Omental fat pad (tissue), 4 donors: ENCODE data around the gene ATP8B1. TPM values are rescaled to one million over a fixed set of nuclear protein-coding genes. Genes with fewer than 3 reads are reported as not detected.

Experiments used
- ATAC-seq: fragments of 150-250 bp; one replicate; pipeline ENCODE4 v1.9.1; 2016; ENCODE audit warnings: mild to moderate bottlenecking, moderate library complexity; ENCODE audit not compliant: low FRiP score
- DNase-seq: peaks from one replicate; pipeline ENCODE4 v3.0.0-alpha.2; 2019; ENCODE audit warnings: low spot score
- total RNA-seq, 4 donors: library from RNA; depleted of rRNA; stranded (reverse); fragments of >200 nt; gene quantifications; one replicate each; pipeline ENCODE4 v1.1.0, GENCODE V29; 2016
- TF ChIP-seq, protein P1 (sequence below), 3 donors: fragments of 450-650 bp; IDR thresholded peaks; one replicate each; pipeline ENCODE4 v1.5.1; 2016 to 2017; ENCODE audit warnings: antibody characterized with exemption in 3 of 3, mild to moderate bottlenecking in 3 of 3, moderate library complexity in 2 of 3

The ATP8B1 gene
- total RNA-seq, 4 donors from 2014 or later = 6.3 to 21.8 (median 7.9) TPM

DNA sequence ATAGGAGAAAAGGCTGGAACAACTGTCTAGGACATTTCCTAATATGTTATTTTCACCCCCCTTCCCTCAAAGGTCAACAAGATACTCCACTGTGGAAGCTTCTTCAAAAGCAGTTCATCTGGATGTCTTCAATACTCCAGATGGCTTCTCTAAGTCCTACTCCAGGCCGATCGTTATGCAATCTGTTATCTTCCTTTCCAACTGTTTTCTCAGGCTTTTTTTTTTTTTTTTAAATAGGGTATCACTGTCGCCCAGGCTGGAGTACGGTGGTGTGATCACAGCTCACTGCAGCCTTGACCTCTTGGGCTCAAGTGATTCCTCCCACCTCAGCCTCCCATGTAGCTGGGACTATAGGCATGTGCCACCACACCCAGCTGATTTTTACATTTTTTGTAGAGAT lies 26.3 kb downstream of the ATP8B1 start:
- TF ChIP-seq, protein P1, sequence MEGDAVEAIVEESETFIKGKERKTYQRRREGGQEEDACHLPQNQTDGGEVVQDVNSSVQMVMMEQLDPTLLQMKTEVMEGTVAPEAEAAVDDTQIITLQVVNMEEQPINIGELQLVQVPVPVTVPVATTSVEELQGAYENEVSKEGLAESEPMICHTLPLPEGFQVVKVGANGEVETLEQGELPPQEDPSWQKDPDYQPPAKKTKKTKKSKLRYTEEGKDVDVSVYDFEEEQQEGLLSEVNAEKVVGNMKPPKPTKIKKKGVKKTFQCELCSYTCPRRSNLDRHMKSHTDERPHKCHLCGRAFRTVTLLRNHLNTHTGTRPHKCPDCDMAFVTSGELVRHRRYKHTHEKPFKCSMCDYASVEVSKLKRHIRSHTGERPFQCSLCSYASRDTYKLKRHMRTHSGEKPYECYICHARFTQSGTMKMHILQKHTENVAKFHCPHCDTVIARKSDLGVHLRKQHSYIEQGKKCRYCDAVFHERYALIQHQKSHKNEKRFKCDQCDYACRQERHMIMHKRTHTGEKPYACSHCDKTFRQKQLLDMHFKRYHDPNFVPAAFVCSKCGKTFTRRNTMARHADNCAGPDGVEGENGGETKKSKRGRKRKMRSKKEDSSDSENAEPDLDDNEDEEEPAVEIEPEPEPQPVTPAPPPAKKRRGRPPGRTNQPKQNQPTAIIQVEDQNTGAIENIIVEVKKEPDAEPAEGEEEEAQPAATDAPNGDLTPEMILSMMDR (IDR thresholded peaks at IDR 0.05) = no peak
- no peak for DNase-seq
- no peak for ATAC-seq

DNA sequence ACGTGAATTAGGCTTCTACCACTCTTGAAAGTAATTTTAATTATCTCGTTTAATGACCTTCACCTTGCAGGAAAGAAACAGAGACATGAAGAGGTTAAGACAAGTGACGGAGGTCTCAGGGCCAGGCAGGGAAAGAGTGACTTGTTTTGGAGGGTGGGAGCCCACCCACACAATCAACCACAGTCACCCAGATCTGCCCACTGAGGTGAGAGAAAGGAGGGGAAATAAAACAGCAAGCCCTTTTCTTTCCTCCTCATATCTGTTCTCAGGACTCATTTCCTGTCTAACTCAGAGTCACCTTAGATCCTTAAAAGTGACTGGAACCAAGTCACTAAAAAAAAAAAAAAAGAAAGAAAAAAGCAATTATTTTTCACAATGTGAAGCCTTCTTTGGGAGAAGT lies 26.8 kb downstream of the ATP8B1 start:
- TF ChIP-seq, protein P1 (IDR thresholded peaks at IDR 0.05) = no peak
- ATAC-seq = no peak
- DNase-seq = no peak

DNA sequence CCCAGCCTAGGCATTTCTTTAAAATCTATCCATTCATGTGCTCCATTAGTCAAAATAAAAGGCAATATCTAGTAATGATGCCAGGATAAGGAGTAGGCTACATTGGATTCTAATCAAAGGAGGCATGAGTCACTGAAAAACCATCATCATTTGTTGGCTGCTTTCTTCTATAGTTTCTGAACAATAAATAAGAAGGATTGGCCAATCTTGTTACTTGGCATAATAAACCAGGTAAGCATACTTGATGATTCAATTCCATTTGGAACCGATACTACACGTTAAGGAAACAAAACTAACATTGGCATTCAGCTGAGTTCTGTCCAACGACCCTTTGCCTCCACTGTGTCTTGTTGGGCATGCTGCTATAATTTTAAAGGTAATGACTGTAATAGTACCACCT lies 27.2 kb downstream of the ATP8B1 start:
- TF ChIP-seq, protein P1 (IDR thresholded peaks at IDR 0.05) = no peak
- DNase-seq (no peak), ATAC-seq (peak; percentile 48)

DNA sequence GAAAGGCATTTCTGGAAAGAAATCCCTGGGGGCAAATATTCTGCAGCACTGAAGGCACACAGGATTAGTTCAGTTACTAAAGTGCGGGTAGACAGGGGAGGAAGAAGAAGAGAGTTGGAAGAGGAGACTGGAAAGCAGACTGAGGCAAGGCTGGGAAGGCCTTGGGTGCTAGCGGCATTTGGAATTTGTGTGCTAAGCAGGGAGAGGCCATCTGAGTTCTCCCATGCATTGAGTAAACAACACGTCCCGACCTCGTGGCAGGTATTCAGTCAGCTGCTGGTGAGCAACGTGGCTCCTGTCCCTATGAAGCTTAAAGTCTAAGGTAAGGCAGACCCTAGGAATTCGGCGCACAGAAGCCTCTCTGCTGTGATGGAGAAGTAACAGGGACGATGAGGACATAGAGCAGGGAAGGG lies 30.7 kb downstream of the ATP8B1 start:
- DNase-seq = no peak
- TF ChIP-seq, protein P1 (IDR thresholded peaks at IDR 0.05) = no peak

DNA sequence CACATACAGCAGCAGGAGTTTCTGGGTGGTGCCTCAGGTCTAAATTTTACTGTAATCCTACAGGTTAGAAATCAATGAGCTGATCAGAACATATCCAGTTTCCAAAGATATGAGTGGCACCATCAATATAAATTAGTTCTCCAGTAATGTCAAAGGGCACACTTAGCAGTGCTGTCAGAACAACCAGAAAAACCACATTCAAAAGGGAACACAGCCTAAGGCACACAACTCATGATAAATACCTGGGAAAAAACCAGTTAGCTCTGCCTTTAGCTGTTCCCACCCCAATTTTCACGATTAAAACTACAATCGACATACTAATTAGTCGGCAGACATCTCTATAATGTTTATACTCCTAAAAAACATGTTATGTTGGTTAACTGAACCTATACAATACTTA lies 31.5 kb downstream of the ATP8B1 start:
- ATAC-seq (no peak), DNase-seq (no peak)
- TF ChIP-seq, protein P1 (IDR thresholded peaks at IDR 0.05) = no peak

More for the DNA sequence above, 30.7 kb downstream of the ATP8B1 start:
- ATAC-seq = no peak

DNA sequence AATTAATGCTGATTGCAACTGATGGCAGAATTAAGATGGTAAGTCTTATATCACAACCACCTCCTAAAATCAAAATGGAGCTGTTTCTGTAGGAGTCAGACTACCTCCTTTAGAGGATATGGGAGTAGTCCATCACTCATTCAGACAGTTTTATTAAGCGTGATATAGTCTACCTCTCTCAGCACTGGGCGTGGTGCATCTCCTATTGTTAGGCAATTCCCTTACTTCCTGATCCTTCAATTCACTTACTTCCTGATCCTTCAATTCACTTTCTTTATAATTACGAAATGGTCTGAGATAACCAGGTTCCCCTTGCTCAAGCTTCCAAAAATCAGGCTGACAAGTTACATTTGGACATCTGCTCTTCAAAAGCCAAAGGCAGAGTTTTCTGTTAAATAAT lies 31.9 kb downstream of the ATP8B1 start:
- TF ChIP-seq, protein P1 (IDR thresholded peaks at IDR 0.05) = no peak
- ATAC-seq = peak; percentile 63
- DNase-seq = no peak

DNA sequence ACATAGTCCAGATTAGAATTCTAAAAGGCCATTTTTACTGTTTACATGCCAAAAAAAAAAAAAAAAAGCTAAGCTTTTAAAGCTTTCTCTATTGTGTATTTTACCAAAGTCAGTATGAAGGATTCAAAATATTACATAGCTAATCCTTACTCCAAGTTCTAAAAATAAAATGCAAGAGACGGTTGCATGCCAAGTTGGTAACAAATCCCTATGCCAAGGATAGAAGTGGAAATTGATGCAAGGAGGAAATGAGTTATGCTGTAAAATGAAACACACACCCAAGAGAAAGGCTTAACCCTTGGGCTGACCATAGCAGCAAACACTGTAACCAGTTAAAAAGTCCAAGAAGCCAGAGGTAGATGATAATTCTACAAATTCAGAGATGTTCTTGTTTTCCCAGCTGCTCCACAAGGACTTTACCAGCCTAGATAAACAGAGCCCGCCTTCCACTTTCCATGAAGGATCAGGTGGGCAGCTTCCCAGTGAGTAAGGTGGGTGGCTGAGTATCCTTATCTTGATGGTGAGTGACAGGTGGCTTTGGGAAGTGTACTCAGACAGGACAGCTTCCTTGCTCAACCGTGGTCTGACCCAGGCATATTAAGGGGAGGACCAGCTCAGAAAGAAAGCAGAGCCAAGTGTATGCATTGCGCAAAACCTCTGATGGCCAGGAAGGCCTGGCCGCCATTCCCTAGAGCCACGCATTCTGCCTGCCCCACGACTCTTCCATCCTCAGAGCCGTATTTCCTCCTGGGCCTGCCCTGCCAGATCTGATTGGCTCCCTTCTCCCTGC lies 34.4 kb downstream of the ATP8B1 start:
- DNase-seq (no peak), ATAC-seq (no peak)
- TF ChIP-seq, protein P1 (IDR thresholded peaks at IDR 0.05) = no peak
